Aorta (tissue), 5 donors: ENCODE results near the gene ATP6V1G2. TPM values are rescaled to one million over a fixed set of nuclear protein-coding genes. Genes with fewer than 3 reads are reported as not detected.
"Not testable (repeated sequence)": the region's sequence is repeated elsewhere in the genome, so short reads cannot be mapped to it uniquely, and the experiment has no call there.

Experiments
- ATAC-seq: fragments of 200-7000 bp; cut with Tn5 transposase; one replicate; pipeline ENCODE4 v1.9.1; 2022; ENCODE audit warnings: moderate library complexity; ENCODE audit not compliant: low FRiP score
- DNase-seq, 2 donors: peaks; one replicate each; pipeline ENCODE4 v3.0.0-alpha.2; 2020
- H3K27ac ChIP-seq, 2 donors: one replicate each; pipeline ENCODE4 v1.5.1; 2013; ENCODE audit warnings: low read length in 2 of 2, mild to moderate bottlenecking in 2 of 2, moderate library complexity in 2 of 2, control low read depth in 1 of 2, inconsistent platforms in 1 of 2, low read depth in 1 of 2
- H3K27me3 ChIP-seq, 2 donors: one replicate each; pipeline ENCODE4 v1.6.1; 2013; ENCODE audit warnings: control low read depth in 1 of 2, low read length in 1 of 2, mild to moderate bottlenecking in 1 of 2, moderate library complexity in 1 of 2; ENCODE audit not compliant: insufficient read depth in 2 of 2, control insufficient read depth in 1 of 2
- H3K36me3 ChIP-seq, 2 donors: one replicate each; pipeline ENCODE4 v1.6.1; 2013; ENCODE audit warnings: control low read depth in 1 of 2, low read length in 1 of 2, mild to moderate bottlenecking in 1 of 2; ENCODE audit not compliant: insufficient read depth in 2 of 2, control insufficient read depth in 1 of 2
- H3K4me1 ChIP-seq, 2 donors: one replicate each; pipeline ENCODE4 v1.6.1; 2013; ENCODE audit warnings: low read length in 2 of 2, control low read depth in 1 of 2, mild to moderate bottlenecking in 1 of 2, moderate library complexity in 1 of 2; ENCODE audit not compliant: insufficient read depth in 2 of 2, control insufficient read depth in 1 of 2
- H3K4me3 ChIP-seq, 2 donors: one replicate each; pipeline ENCODE4 v1.5.1; 2013; ENCODE audit warnings: low read length in 2 of 2, control low read depth in 1 of 2, mild to moderate bottlenecking in 1 of 2
- H3K9me3 ChIP-seq: one replicate; pipeline ENCODE4 v1.6.1; 2013; ENCODE audit warnings: mild to moderate bottlenecking, low read length; ENCODE audit not compliant: control insufficient read depth
- WGBS, 2 donors: extraction: QIAGEN DNeasy Blood & Tissue Kit; methylation state at CpG; one replicate each; pipeline ENCODE4 v1.1.7; 2013; 5-methylcytosine and 5-hydroxymethylcytosine counted together
- intact Hi-C, 2 donors: fragments of 100-400 bp; cut with DNase I; formaldehyde crosslinking; loops; one replicate each; pipeline versions ENCODE4 v1.14.2 to v1.15.0; 2022
- polyA plus RNA-seq, 2 donors: library from polyadenylated mRNA; stranded (reverse); fragments of 200-250 nt; gene quantifications; one replicate each; pipeline ENCODE4 v1.2.3, GENCODE V29; 2013
- total RNA-seq, 2 donors: library from RNA; stranded (reverse); fragmentation: NEBNext Ultra II Directional; extraction: Animal tissue kit (Norgen Biotek cat#: 25700); gene quantifications; one replicate each; pipeline ENCODE4 v1.2.1, GENCODE V29; 2021
- donor health status: healthy with polysubstance abuse.
- donor health status: Bipolar disorder and iron deficiency.
- donor health status: DM: no; HTN: no; CAD: no.
- donor health status: DM: no; HTN: no; CAD: no.
- donor health status: DM: yes; HTN: yes; CAD: no.

Gene ATP6V1G2
- total and polyA plus RNA-seq, 4 donors, result 1.3 to 1.8 (median 1.5) TPM

DNA sequence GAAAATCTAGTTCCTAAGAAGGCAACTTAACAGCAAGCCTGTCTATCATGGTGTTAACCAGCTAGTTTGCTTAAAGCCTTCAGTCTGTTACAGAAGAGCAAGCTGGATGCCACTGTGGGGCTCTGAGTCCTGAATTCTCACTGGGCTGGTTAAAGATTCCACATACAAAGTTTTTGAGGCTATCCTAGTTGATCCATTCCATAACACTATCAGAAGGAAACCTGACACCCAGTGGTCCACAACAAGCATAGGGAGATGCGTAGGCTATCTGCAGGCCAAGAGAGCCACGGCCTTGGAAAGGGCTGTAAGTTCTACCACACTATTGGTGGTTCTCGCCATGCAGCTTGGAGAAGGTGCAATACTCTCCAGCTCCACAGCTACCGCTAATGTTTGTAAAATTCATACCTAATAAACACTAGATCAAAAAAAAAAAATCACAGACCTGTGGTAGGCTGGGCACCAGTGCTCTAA lies 18.1 kb downstream of the ATP6V1G2 start:
- 81 to 82% methylated on average over 4 of the region's 4 CpGs for WGBS, 2 donors
- H3K9me3 ChIP-seq, result no peaks in the 10 kb centered on the region
- DNase-seq, result no peak
- no peaks in the 10 kb centered on the region for H3K27me3 ChIP-seq
- no peak overlapping the region for H3K27ac ChIP-seq
- peaks cover 2 to 7% of the 10 kb centered on the region in 2 donors for H3K36me3 ChIP-seq
- H3K4me3 ChIP-seq, result no peak overlapping the region
- intact Hi-C loops, result no loop called here
- H3K4me1 ChIP-seq, result no peaks in the 10 kb centered on the region
- no peak for ATAC-seq

- DNase-seq, result no peak
- WGBS, 2 donors, result 62 to 64% methylated on average over 4 of the region's 4 CpGs
- H3K27me3 ChIP-seq, result no peaks in the 10 kb centered on the region
- ATAC-seq, result no peak
- peaks cover 2 to 5% of the 10 kb centered on the region in 2 donors for H3K36me3 ChIP-seq
- H3K4me3 ChIP-seq, result no peak overlapping the region
- no peaks in the 10 kb centered on the region for H3K4me1 ChIP-seq
- no peaks in the 10 kb centered on the region for H3K9me3 ChIP-seq
- no peak overlapping the region for H3K27ac ChIP-seq
- intact Hi-C loops, result no loop called here
These were observed 20.3 kb downstream of the ATP6V1G2 start for GRCh38 chr6:31525932-31526591.

DNA sequence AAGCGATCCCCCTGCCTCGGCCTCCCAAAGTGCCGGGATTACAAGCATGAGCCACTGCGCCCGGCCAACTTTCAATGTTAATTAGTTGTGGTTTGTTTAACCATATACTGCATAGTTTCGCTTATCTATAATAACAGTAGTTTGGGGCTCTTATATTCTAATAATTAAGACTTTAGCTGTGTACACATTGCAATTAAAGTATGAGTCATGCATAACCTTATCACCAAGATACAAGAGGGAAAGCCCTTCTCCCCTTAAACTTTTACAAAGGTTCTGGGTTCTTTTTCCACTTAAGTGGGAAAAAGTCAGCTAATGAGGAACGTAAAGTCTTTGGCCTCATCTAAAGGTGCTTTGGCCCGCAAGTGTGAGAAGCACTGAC lies 20.9 kb downstream of the ATP6V1G2 start:
- 70 to 75% methylated on average over 8 of the region's 8 CpGs for WGBS, 2 donors
- no peak for DNase-seq
- H3K9me3 ChIP-seq, result no peaks in the 10 kb centered on the region

GRCh38 chr6:31521835-31522234 lies 24.6 kb downstream of the ATP6V1G2 start:
- intact Hi-C loops, result no loop called here
- Histone ChIP-seq H3K27ac (no peak overlapping the region), H3K4me1 (no peaks in the 10 kb centered on the region), H3K27me3 (no peaks in the 10 kb centered on the region), H3K4me3 (no peak overlapping the region), H3K9me3 (no peaks in the 10 kb centered on the region), H3K36me3 (no peaks in the 10 kb centered on the region)
- WGBS, 2 donors, result 79 to 82% methylated on average over 3 of the region's 3 CpGs
- no peak for DNase-seq
- ATAC-seq, result no peak

More for the DNA sequence above, 20.9 kb downstream of the ATP6V1G2 start:
- Histone ChIP-seq H3K4me3 (no peak overlapping the region), H3K36me3 (peaks cover 0 to under 1% of the 10 kb centered on the region in 2 donors), H3K4me1 (no peaks in the 10 kb centered on the region), H3K27ac (no peak overlapping the region), H3K27me3 (no peaks in the 10 kb centered on the region)
- intact Hi-C loops, result no loop called here
- ATAC-seq, result no peak

DNA sequence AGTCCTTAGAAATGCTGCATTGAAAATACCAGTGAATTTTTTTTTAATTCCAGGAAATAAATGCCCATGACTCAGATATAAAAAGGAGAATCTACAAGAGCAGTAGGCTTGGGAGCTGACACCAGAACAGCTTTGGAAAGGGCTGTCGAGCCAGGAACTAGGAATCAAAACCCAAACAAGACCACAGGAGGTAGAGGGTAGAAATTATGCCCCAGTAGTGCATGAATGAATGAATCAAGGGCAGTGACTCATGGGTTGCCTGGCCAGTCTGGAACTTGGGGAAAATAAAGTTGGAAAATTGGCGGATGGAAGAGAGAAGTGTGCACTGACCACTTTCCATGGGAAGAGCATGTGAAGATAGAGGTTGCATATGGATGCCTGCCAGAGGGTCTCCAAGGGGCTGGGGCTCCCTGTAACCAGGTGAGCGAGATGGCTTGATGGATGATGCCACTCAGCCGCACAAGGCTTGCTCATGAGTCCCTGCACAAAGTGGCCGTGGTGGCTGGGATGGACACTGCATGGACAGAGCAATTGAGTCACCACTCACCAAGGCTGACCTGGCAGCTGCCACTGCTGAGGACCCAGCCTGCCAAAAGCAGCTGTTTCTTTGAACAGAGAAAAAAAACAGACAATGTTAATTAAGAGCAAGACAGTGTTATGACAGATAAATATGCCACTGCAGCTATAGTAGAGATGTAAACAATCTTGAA lies 32.8 kb downstream of the ATP6V1G2 start:
- peaks cover 0 to 3% of the 10 kb centered on the region in 2 donors for H3K36me3 ChIP-seq
- H3K27me3 ChIP-seq, result no peaks in the 10 kb centered on the region
- no peaks in the 10 kb centered on the region for H3K9me3 ChIP-seq
- H3K4me3 ChIP-seq, result no peak overlapping the region
- H3K4me1 ChIP-seq, result no peaks in the 10 kb centered on the region
- no peak overlapping the region for H3K27ac ChIP-seq
- intact Hi-C loops, result no loop called here
- no peak for ATAC-seq
- 61 to 64% methylated on average over 5 of the region's 5 CpGs for WGBS, 2 donors
- DNase-seq, result no peak

DNA sequence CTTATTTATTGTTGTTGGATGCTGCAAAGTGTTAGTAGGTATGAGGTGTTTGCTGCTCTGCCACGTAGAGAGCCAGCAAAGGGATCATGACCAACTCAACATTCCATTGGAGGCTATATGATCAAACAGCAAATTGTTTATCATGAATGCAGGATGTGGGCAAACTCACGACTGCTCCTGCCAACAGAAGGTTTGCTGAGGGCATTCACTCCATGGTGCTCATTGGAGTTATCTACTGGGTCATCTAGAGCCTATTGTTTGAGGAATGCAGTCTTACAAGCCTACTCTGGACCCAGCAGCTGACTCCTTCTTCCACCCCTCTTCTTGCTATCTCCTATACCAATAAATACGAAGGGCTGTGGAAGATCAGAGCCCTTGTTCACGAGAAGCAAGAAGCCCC lies 36.4 kb downstream of the ATP6V1G2 start:
- intact Hi-C loops, result no loop called here
- H3K36me3 ChIP-seq, result peaks cover 0 to 10% of the 10 kb centered on the region in 2 donors
- ATAC-seq (no peak), DNase-seq (no peak)
- no peak overlapping the region for H3K27ac ChIP-seq
- H3K4me1 ChIP-seq, result no peaks in the 10 kb centered on the region
- H3K9me3 ChIP-seq, result no peaks in the 10 kb centered on the region
- WGBS, 2 donors, result 79 to 81% methylated on average over 4 of the region's 4 CpGs
- H3K27me3 ChIP-seq, result no peaks in the 10 kb centered on the region
- H3K4me3 ChIP-seq, result no peak overlapping the region

- H3K4me1 ChIP-seq, ATAC-seq, H3K9me3 ChIP-seq, H3K4me3 ChIP-seq, intact Hi-C loops, H3K27me3 ChIP-seq, H3K36me3 ChIP-seq, H3K27ac ChIP-seq, DNase-seq: not testable (repeated sequence)
- 0 to 47% methylated on average over 1 to 2 of the region's 2 CpGs for WGBS, 2 donors
These were observed 37.4 kb downstream of the ATP6V1G2 start for GRCh38 chr6:31509036-31509435.

DNA sequence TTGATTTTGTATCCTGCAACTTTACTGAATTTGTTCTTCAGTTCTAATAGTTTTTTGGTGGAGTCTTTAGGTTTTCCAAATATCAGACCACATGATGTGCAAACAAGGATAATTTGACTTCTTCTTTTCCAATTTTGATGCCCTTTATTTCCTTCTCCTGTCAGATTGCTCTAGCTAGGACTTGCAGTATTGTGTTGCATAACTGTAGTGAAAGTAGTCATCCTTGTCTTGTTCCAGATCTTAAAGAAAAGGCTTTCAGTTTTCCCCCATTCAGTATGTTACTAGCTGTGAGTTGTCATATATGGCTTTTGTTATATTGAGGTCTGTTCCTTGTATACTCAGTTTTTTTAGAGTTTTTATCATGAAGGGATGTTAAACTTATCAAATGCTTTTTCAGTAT lies 43.8 kb downstream of the ATP6V1G2 start:
- no peak overlapping the region for H3K27ac ChIP-seq
- H3K9me3 ChIP-seq, result no peaks in the 10 kb centered on the region
- ATAC-seq (no peak), DNase-seq (no peak)
- intact Hi-C loops, result no loop called here
- H3K36me3 ChIP-seq, result peaks cover 0 to 7% of the 10 kb centered on the region in 2 donors
- no peak overlapping the region for H3K4me3 ChIP-seq
- peaks cover 0 to 1% of the 10 kb centered on the region in 2 donors for H3K4me1 ChIP-seq
- no peaks in the 10 kb centered on the region for H3K27me3 ChIP-seq

- not testable (repeated sequence) for H3K36me3 ChIP-seq, H3K4me1 ChIP-seq, H3K9me3 ChIP-seq, DNase-seq, H3K4me3 ChIP-seq, ATAC-seq, H3K27ac ChIP-seq, H3K27me3 ChIP-seq
- 100% methylated on average over 1 of the region's 2 CpGs; no CpG with 5 or more reads in 1 of the 2 donors for WGBS, 2 donors
- intact Hi-C loops, result loop anchor here in 1 of 2 donors (5.0 kb wide), 1 partner anchor 98 kb away; no protein-coding TSS in a partner anchor
These were observed 46.8 kb downstream of the ATP6V1G2 start for GRCh38 chr6:31499648-31500047.
